ENCODE measurements around the gene TNFAIP3. TPM values are rescaled to one million over a fixed set of nuclear protein-coding genes. Genes with fewer than 3 reads are reported as not detected.

The TNFAIP3 gene
- total RNA-seq = 4.7 and 7.6 TPM in 2 replicates

DNA sequence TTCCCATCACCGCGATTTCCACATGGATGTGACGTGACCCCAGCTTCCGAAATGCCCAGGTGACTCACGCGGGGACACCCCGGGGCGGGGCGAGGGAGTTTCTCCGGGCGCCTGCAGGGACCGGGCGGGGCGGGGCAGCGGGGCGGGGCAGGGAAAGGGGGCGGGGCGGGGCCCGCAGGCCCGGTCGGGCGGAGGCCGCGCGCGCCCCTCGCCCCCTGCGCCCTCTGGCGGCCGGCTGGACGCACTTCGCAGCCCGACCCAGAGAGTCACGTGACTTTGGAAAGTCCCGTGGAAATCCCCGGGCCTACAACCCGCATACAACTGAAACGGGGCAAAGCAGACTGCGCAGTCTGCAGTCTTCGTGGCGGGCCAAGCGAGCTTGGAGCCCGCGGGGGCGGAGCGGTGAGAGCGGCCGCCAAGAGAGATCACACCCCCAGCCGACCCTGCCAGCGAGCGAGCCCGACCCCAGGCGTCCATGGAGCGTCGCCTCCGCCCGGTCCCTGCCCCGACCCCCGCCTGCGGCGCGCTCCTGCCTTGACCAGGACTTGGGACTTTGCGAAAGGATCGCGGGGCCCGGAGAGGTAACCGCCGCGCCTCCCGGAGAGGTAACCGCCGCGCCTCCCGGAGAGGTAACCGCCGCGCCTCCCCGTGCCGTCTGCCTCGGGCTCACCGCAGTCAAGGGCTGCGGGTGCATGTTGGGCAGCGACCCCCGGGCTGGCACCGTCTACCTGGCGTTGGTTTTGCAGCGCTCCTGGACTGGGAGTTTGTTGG, at the start of gene TNFAIP3:
Gene TNFAIP3, plus strand, starts transcription at position 346 of the 771 bp plus-strand sequence. CDS start 3,969 bp downstream, outside the sequence.

Other genes with a start within 250 kb of the TNFAIP3 start
- gene PERP, start 240.2 kb downstream of the TNFAIP3 start, total RNA-seq = 5.2 and 6.6 TPM in 2 replicates

Data from cardiac ventricle fibroblast (primary cell).